H1 (cell line): ENCODE data around the gene OR11L1. TPM values are rescaled to one million over a fixed set of nuclear protein-coding genes. Genes with fewer than 3 reads are reported as not detected.

Source experiments
- CTCF ChIA-PET: fragments of 300-600 bp; sonication (Branson Sonifier 250); formaldehyde crosslinking; loops from one replicate; lab custom pipeline; 2021; ENCODE audit not compliant: partially characterized antibody; lab: Charles Lee
- POLR2A ChIA-PET: fragments of 300-600 bp; sonication (Branson Sonifier 250); formaldehyde crosslinking; loops from one replicate; lab custom pipeline; 2021; ENCODE audit warnings: inconsistent platforms; ENCODE audit not compliant: partially characterized antibody; lab: Charles Lee
- DNase-seq, 2 experiments: peaks; one replicate each; pipeline versions ENCODE4 v3.0.0 to v3.0.0-alpha.2; 2010 to 2022; ENCODE audit warnings: low spot score in 2 of 2, low read depth in 1 of 2, mixed read lengths in 1 of 2
- FAIRE-seq: peaks from 2 replicates; lab custom pipeline; 2011; peaks lifted over from hg19 to GRCh38; lab: Jason Lieb, UNC
- H2AFZ ChIP-seq: 2 replicates; pipeline ENCODE4 v1.8.1; 2012; ENCODE audit warnings: low read length, inconsistent platforms
- H2AK5ac ChIP-seq: 2 replicates; pipeline ENCODE4 v1.6.1; 2013; ENCODE audit warnings: low read depth, low read length
- H2BK120ac ChIP-seq: replicated peaks from 2 replicates; pipeline ENCODE3; 2013; ENCODE audit warnings: low read depth, low read length, inconsistent platforms
- H2BK12ac ChIP-seq: 2 replicates; pipeline ENCODE4 v1.6.1; 2013; ENCODE audit warnings: low read depth, low read length
- H2BK15ac ChIP-seq: 2 replicates; pipeline ENCODE4 v1.6.1; 2013; ENCODE audit warnings: low read length
- H2BK20ac ChIP-seq: 2 replicates; pipeline ENCODE4 v1.6.1; 2013; ENCODE audit warnings: low read length
- H2BK5ac ChIP-seq: 2 replicates; pipeline ENCODE4 v1.6.1; 2013; ENCODE audit warnings: low read depth, low read length
- H3K14ac ChIP-seq: 2 replicates; pipeline ENCODE4 v1.6.1; 2013; ENCODE audit warnings: inconsistent platforms; ENCODE audit not compliant: insufficient read length
- H3K18ac ChIP-seq: 2 replicates; pipeline ENCODE4 v1.6.1; 2013; ENCODE audit warnings: low read length; ENCODE audit errors: extremely low read depth
- H3K23ac ChIP-seq: 2 replicates; pipeline ENCODE4 v1.6.1; 2013; ENCODE audit warnings: inconsistent platforms; ENCODE audit not compliant: insufficient read length
- H3K23me2 ChIP-seq: 2 replicates; pipeline ENCODE4 v1.6.1; 2013; ENCODE audit warnings: low read depth, low read length
- H3K27ac ChIP-seq: 2 replicates; pipeline ENCODE4 v1.6.1; 2011; ENCODE audit warnings: low read depth, low read length, inconsistent platforms
- H3K27me3 ChIP-seq, 4 experiments: replicated peaks in 1 of 4; 1 replicate in 1 of 4; 2 replicates in 3 of 4; pipeline versions ENCODE4 v1.6.1 to v1.8.1; 2011 to 2013; ENCODE audit warnings: low read length in 3 of 4, mild to moderate bottlenecking in 3 of 4, inconsistent platforms in 2 of 4, mixed read lengths in 2 of 4, moderate library complexity in 1 of 4; ENCODE audit not compliant: control insufficient read depth in 3 of 4, insufficient read depth in 3 of 4; ENCODE audit errors: extremely low read depth in 1 of 4
- H3K36me3 ChIP-seq, 4 experiments: 2 replicates each; pipeline versions ENCODE4 v1.6.1 to v1.8.1; 2011 to 2013; ENCODE audit warnings: mild to moderate bottlenecking in 4 of 4, low read length in 3 of 4, moderate library complexity in 2 of 4, control low read depth in 1 of 4, inconsistent platforms in 1 of 4; ENCODE audit not compliant: insufficient read depth in 4 of 4, control insufficient read depth in 2 of 4
- H3K4ac ChIP-seq: replicated peaks from 2 replicates; pipeline ENCODE3; 2013; ENCODE audit warnings: low read length, low read depth, mixed read lengths, inconsistent platforms; ENCODE audit not compliant: insufficient read length
- H3K4me1 ChIP-seq, 4 experiments: replicated peaks in 1 of 4; 1 replicate in 1 of 4; 2 replicates in 3 of 4; pipeline versions ENCODE4 v1.6.1 to v1.8.1; 2011 to 2013; ENCODE audit warnings: low read length in 3 of 4, inconsistent platforms in 2 of 4, mixed read lengths in 1 of 4; ENCODE audit not compliant: insufficient read depth in 4 of 4, control insufficient read depth in 3 of 4
- H3K4me2 ChIP-seq, 2 experiments: 2 replicates each; pipeline versions ENCODE4 v1.6.1 to v1.8.1; 2011 to 2013; ENCODE audit warnings: low read depth in 2 of 2, low read length in 2 of 2, control low read depth in 1 of 2, inconsistent platforms in 1 of 2, mild to moderate bottlenecking in 1 of 2; ENCODE audit not compliant: insufficient read depth in 1 of 2
- H3K4me3 ChIP-seq, 4 experiments: fragments of 200-600, 300-600 bp in 1 of 4; sonication (generic), shearing (Covaris generic), sonication (Bioruptor Twin) in 1 of 4; 2 replicates each; pipeline versions ENCODE4 v1.5.1 to v1.8.1; 2011 to 2016; ENCODE audit warnings: low read length in 4 of 4, low read depth in 3 of 4, control low read depth in 2 of 4, inconsistent platforms in 2 of 4, mild to moderate bottlenecking in 2 of 4, mixed read lengths in 1 of 4, moderate library complexity in 1 of 4; ENCODE audit not compliant: insufficient read depth in 2 of 4; ENCODE audit errors: extremely low read depth in 1 of 4
- H3K56ac ChIP-seq: replicated peaks from 2 replicates; pipeline ENCODE3; 2013; ENCODE audit warnings: low read depth, mild to moderate bottlenecking, mixed read lengths, low read length, inconsistent platforms; ENCODE audit not compliant: insufficient read length
- H3K79me1 ChIP-seq: 2 replicates; pipeline ENCODE4 v1.6.1; 2013; ENCODE audit warnings: low read depth, low read length, control low read depth
- H3K79me2 ChIP-seq, 2 experiments: 2 replicates each; pipeline versions ENCODE4 v1.6.1 to v1.8.1; 2012 to 2013; ENCODE audit warnings: low read length in 2 of 2, mild to moderate bottlenecking in 2 of 2, inconsistent platforms in 1 of 2; ENCODE audit not compliant: insufficient read depth in 2 of 2, control insufficient read depth in 1 of 2
- H3K9ac ChIP-seq, 4 experiments: replicated peaks in 1 of 4; 1 replicate in 1 of 4; 2 replicates in 3 of 4; pipeline versions ENCODE4 v1.6.1 to v1.8.1; 2011 to 2013; ENCODE audit warnings: low read depth in 3 of 4, low read length in 3 of 4, control low read depth in 2 of 4, mild to moderate bottlenecking in 2 of 4, moderate library complexity in 2 of 4, inconsistent platforms in 1 of 4; ENCODE audit errors: extremely low read depth in 1 of 4
- H3K9me3 ChIP-seq, 2 experiments: 2 replicates each; pipeline versions ENCODE4 v1.6.1 to v1.8.1; 2012 to 2013; ENCODE audit warnings: mild to moderate bottlenecking in 2 of 2, moderate library complexity in 2 of 2, control low read depth in 1 of 2, inconsistent platforms in 1 of 2, low read depth in 1 of 2, low read length in 1 of 2, mixed read lengths in 1 of 2; ENCODE audit not compliant: insufficient read depth in 2 of 2
- H4K20me1 ChIP-seq, 2 experiments: replicated peaks in 1 of 2; 2 replicates each; pipeline versions ENCODE3 to v1.8.1; 2011 to 2013; ENCODE audit warnings: inconsistent platforms in 2 of 2, low read length in 2 of 2, mild to moderate bottlenecking in 1 of 2; ENCODE audit not compliant: insufficient read depth in 2 of 2, control insufficient read depth in 1 of 2
- H4K5ac ChIP-seq: 2 replicates; pipeline ENCODE4 v1.6.1; 2013; ENCODE audit warnings: low read length, low read depth, mixed read lengths, inconsistent platforms; ENCODE audit not compliant: insufficient read length
- H4K8ac ChIP-seq: 2 replicates; pipeline ENCODE4 v1.8.0; 2013; ENCODE audit warnings: mild to moderate bottlenecking, moderate library complexity, low read length, inconsistent platforms; ENCODE audit not compliant: insufficient read depth; ENCODE audit errors: extremely low read depth
- H4K91ac ChIP-seq: replicated peaks from 2 replicates; pipeline ENCODE3; 2013; ENCODE audit warnings: low read length, mixed read lengths, inconsistent platforms; ENCODE audit not compliant: insufficient read length
- BRCA1 ChIP-seq: IDR thresholded peaks from 2 replicates; pipeline ENCODE4 v1.6.1; 2012; ENCODE audit warnings: low read depth, low read length, improper control_type of control experiment
- CEBPB ChIP-seq: IDR thresholded peaks from 2 replicates; pipeline ENCODE4 v1.6.1; 2012; ENCODE audit warnings: low read depth, low read length
- EP300 ChIP-seq, 2 experiments: IDR thresholded peaks; 1 replicate in 1 of 2; 2 replicates in 1 of 2; pipeline ENCODE4 v1.6.1; 2011 to 2012; ENCODE audit warnings: low read depth in 2 of 2, low read length in 2 of 2, mild to moderate bottlenecking in 2 of 2, borderline replicate concordance in 1 of 2, inconsistent platforms in 1 of 2, moderate library complexity in 1 of 2
- GABPA ChIP-seq: IDR thresholded peaks from 2 replicates; pipeline ENCODE4 v1.6.1; 2011; ENCODE audit warnings: mild to moderate bottlenecking, low read length, moderate library complexity, borderline replicate concordance; ENCODE audit not compliant: insufficient read depth
- HDAC2 ChIP-seq, 2 experiments: fragments of 300-600 bp in 1 of 2; sonication (generic) in 1 of 2; IDR thresholded peaks; 2 replicates each; pipeline ENCODE4 v1.6.1; 2011 to 2012; ENCODE audit warnings: low read depth in 2 of 2, low read length in 2 of 2, mild to moderate bottlenecking in 2 of 2, moderate library complexity in 2 of 2, borderline replicate concordance in 1 of 2, inconsistent platforms in 1 of 2
- JUN ChIP-seq: IDR thresholded peaks from 2 replicates; pipeline ENCODE4 v1.6.1; 2011; ENCODE audit warnings: low read depth, mild to moderate bottlenecking, improper control_type of control experiment, low read length
- KDM5A ChIP-seq: fragments of 200-600 bp; IDR thresholded peaks from 2 replicates; pipeline ENCODE4 v1.7.1; 2012; ENCODE audit warnings: mild to moderate bottlenecking, low read length, inconsistent platforms, mixed read lengths
- POLR2A ChIP-seq, 2 experiments: IDR thresholded peaks; 1 replicate in 1 of 2; 2 replicates in 1 of 2; pipeline ENCODE4 v1.6.1; 2011; ENCODE audit warnings: low read depth in 2 of 2, low read length in 2 of 2, mild to moderate bottlenecking in 2 of 2; ENCODE audit errors: control extremely low read depth in 1 of 2
- POLR2AphosphoS5 ChIP-seq: IDR thresholded peaks from 2 replicates; pipeline ENCODE4 v1.6.1; 2011; ENCODE audit warnings: low read depth, low read length
- SUZ12 ChIP-seq: fragments of 200-600 bp; sonication (generic); IDR thresholded peaks from 2 replicates; pipeline ENCODE4 v1.6.1; 2012; ENCODE audit warnings: mild to moderate bottlenecking, inconsistent platforms, low read length, moderate library complexity, mixed read lengths
- ZNF274 ChIP-seq: IDR thresholded peaks from 2 replicates; pipeline ENCODE4 v1.7.0; 2012; ENCODE audit warnings: low read length, borderline replicate concordance; ENCODE audit errors: extremely low read depth
- WGBS, 2 experiments: shearing (Covaris generic) in 1 of 2; methylation state at CpG; one replicate each; pipeline versions ENCODE4 v1.1.6 to v1.1.7; 2013 to 2015; ENCODE audit warnings: low lambda C conversion rate in 2 of 2, mixed read lengths in 2 of 2, inconsistent platforms in 1 of 2, low coverage in 1 of 2, missing lambda C conversion rate in 1 of 2; ENCODE audit not compliant: insufficient replicate concordance in 2 of 2, insufficient coverage in 1 of 2, insufficient read length in 1 of 2; ENCODE audit errors: extremely low coverage in 1 of 2, missing lambda C conversion rate in 1 of 2; 5-methylcytosine and 5-hydroxymethylcytosine counted together
- polyA plus RNA-seq, 7 experiments: library from polyadenylated mRNA; depleted of rRNA in 3 of 7; stranded (reverse) in 5 of 7; unstranded in 2 of 7; fragments of >200 nt in 5 of 7; fragments of 200-250 nt in 2 of 7; gene quantifications; 1 replicate in 5 of 7; 2 replicates in 1 of 7; 4 replicates in 1 of 7; pipeline versions ENCODE4 v1.2.1 to v1.2.3, GENCODE V29; 2011 to 2013; ENCODE audit warnings: missing spikeins in 2 of 7, mixed read lengths in 2 of 7
- total RNA-seq: library from RNA; stranded (reverse); fragmentation: NEBNext Ultra II Directional; extraction: Animal tissue kit (Norgen Biotek cat#: 25700); gene quantifications from 2 replicates; pipeline ENCODE4 v1.2.1, GENCODE V29; 2021
- TF ChIP-seq, protein P1 (sequence below): IDR thresholded peaks from 2 replicates; pipeline ENCODE4 v1.6.1; 2011; ENCODE audit warnings: low read depth, mild to moderate bottlenecking, low read length; ENCODE audit not compliant: insufficient read depth
- TF ChIP-seq, protein P2 (sequence below): IDR thresholded peaks from 2 replicates; pipeline ENCODE4 v1.6.1; 2012; ENCODE audit warnings: inconsistent platforms

The OR11L1 gene
- total and polyA plus RNA-seq, 2 of the 8 experiments (the other 6 are each of a cell fraction or from before 2014, with no cell fraction given), result not detected

DNA sequence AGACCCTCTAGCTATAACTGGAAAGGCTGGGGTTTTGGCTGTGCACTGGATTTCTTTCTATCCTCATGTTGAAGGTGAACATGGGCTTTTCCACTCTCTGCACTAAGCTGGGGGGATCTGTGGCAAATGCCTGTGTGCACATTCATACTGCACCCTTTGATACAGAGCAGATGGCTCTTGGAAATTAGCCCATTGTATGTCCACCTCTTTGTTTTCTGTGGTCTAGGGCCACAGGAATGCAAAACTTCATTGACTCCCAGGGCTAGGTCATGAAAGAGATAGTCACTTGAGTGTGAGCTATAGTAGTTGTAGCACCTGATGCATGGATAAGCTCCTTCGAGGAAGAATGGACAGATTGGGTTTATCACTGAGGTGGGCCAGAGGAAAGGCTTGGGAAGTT lies 12.0 kb downstream of the OR11L1 start:
- no peak overlapping the region for H3K23ac ChIP-seq
- H2BK120ac ChIP-seq, result no peak overlapping the region
- no peak overlapping the region for H2AFZ ChIP-seq
- no peak overlapping the region for H3K9ac ChIP-seq
- H3K4me2 ChIP-seq, result no peak overlapping the region
- no peak overlapping the region for H3K18ac ChIP-seq
- no peak overlapping the region for H2BK5ac ChIP-seq
- FAIRE-seq (no peak), DNase-seq (no peak)
- no peaks in the 10 kb centered on the region for H3K79me1 ChIP-seq
- H3K27me3 ChIP-seq, result no peaks in the 10 kb centered on the region
- H3K4ac ChIP-seq, result no peak overlapping the region
- WGBS, 2 experiments, result 0% methylated on average over 1 of the region's 1 CpG; no CpG with 5 or more reads in 1 of the 2 experiments
- H2BK12ac ChIP-seq, result no peak overlapping the region
- H3K36me3 ChIP-seq, result no peaks in the 10 kb centered on the region
- H4K8ac ChIP-seq, result no peak overlapping the region
- no peak overlapping the region for H3K27ac ChIP-seq
- H4K20me1 ChIP-seq, result no peaks in the 10 kb centered on the region
- no peaks in the 10 kb centered on the region for H3K23me2 ChIP-seq
- no peak overlapping the region for H2AK5ac ChIP-seq
- no peak overlapping the region for H2BK15ac ChIP-seq
- no peak overlapping the region for H3K4me3 ChIP-seq
- no peaks in the 10 kb centered on the region for H3K79me2 ChIP-seq
- POLR2A ChIA-PET, result no interaction called here
- H3K56ac ChIP-seq, result no peak overlapping the region
- no peak overlapping the region for H4K91ac ChIP-seq
- peaks cover 53 to 64% of the 10 kb centered on the region in 2 experiments for H3K9me3 ChIP-seq
- H3K4me1 ChIP-seq, result no peaks in the 10 kb centered on the region
- H4K5ac ChIP-seq, result no peak overlapping the region
- no peak overlapping the region for H3K14ac ChIP-seq
- H2BK20ac ChIP-seq, result no peak overlapping the region
- CTCF ChIA-PET, result no interaction called here
- TF ChIP-seq, protein P1, sequence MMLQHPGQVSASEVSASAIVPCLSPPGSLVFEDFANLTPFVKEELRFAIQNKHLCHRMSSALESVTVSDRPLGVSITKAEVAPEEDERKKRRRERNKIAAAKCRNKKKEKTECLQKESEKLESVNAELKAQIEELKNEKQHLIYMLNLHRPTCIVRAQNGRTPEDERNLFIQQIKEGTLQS, result no peak
- TF ChIP-seq EP300 (IDR thresholded peaks at IDR 0.05; ENCODE audit: borderline replicate concordance in 1 of 2, low read depth in 2 of 2, low read length in 2 of 2), result no peak
- TF ChIP-seq POLR2A (IDR thresholded peaks at IDR 0.05; ENCODE audit: control extremely low read depth in 1 of 2, low read depth in 2 of 2, low read length in 2 of 2), result no peak
- TF ChIP-seq GABPA, result no peak
- no peak for TF ChIP-seq JUN
- no peak for TF ChIP-seq HDAC2 (IDR thresholded peaks at IDR 0.05; ENCODE audit: borderline replicate concordance in 1 of 2, low read depth in 2 of 2, low read length in 2 of 2)
- no peak for TF ChIP-seq ZNF274
- TF ChIP-seq KDM5A, result no peak
- TF ChIP-seq CEBPB, result no peak
- no peak for TF ChIP-seq POLR2AphosphoS5
- no peak for TF ChIP-seq BRCA1
- TF ChIP-seq, protein P2, sequence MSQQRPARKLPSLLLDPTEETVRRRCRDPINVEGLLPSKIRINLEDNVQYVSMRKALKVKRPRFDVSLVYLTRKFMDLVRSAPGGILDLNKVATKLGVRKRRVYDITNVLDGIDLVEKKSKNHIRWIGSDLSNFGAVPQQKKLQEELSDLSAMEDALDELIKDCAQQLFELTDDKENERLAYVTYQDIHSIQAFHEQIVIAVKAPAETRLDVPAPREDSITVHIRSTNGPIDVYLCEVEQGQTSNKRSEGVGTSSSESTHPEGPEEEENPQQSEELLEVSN, result no peak
- no peak for TF ChIP-seq SUZ12
